K562 (cell line): Measurements from ENCODE around the gene TMC2. TPM values are rescaled to one million over a fixed set of nuclear protein-coding genes. Genes with fewer than 3 reads are reported as not detected.

Source experiments
- ATAC-seq: fragments of 200-7000 bp; cut with Tn5 transposase; 3 replicates; pipeline ENCODE4 v1.9.1; 2020; ENCODE audit warnings: moderate library complexity
- BruUV-seq: library from RNA; stranded (reverse); fragments of 400-500 nt; replicated peaks from 2 replicates; lab custom pipeline; 2021; lab: Mats Ljungman, UMichigan
- CTCF ChIA-PET: fragments of 300-600 bp; formaldehyde crosslinking; extraction: SDS; loops from one replicate; lab custom pipeline; 2021; ENCODE audit warnings: low intra/inter-chr PET ratio; lab: Yijun Ruan, JAX
- POLR2A ChIA-PET: fragments of 300-600, 350-650 bp; sonication (Branson Sonifier 250); formaldehyde crosslinking; extraction: SDS; loops from one replicate; lab custom pipeline; 2021; ENCODE audit warnings: antibody characterized with exemption, inconsistent platforms; lab: Yijun Ruan, JAX
- DNase-seq, 4 experiments: peaks; one replicate each; pipeline versions ENCODE4 v3.0.0 to v3.0.0-alpha.2; 2011 to 2018; ENCODE audit warnings: low spot score in 3 of 4, mixed read lengths in 3 of 4; ENCODE audit errors: extremely low read depth in 1 of 4
- FAIRE-seq: peaks from 2 replicates; lab custom pipeline; 2011; peaks lifted over from hg19 to GRCh38; lab: Jason Lieb, UNC
- H2AFZ ChIP-seq: 2 replicates; pipeline ENCODE4 v1.6.0; 2011; ENCODE audit warnings: low read depth, low read length, control low read depth, inconsistent platforms
- H3K27ac ChIP-seq: fragments of 200-600 bp; 3 replicates; pipeline ENCODE4 v1.8.0; 2011; ENCODE audit warnings: low read depth, mild to moderate bottlenecking, control low read depth, inconsistent platforms, low read length, moderate library complexity, mixed read lengths; ENCODE audit errors: extremely low read depth
- H3K27me3 ChIP-seq, 2 experiments: fragments of 300-600 bp in 1 of 2; 2 replicates in 1 of 2; 3 replicates in 1 of 2; pipeline versions ENCODE4 v1.6.0 to v1.8.0; 2011; ENCODE audit warnings: inconsistent platforms in 2 of 2, low read length in 2 of 2, mild to moderate bottlenecking in 1 of 2, mixed read lengths in 1 of 2, moderate library complexity in 1 of 2; ENCODE audit not compliant: control insufficient read depth in 2 of 2, insufficient read depth in 2 of 2
- H3K36me3 ChIP-seq: fragments of 300-600 bp; 3 replicates; pipeline ENCODE4 v1.8.0; 2011; ENCODE audit warnings: mild to moderate bottlenecking, low read length, inconsistent platforms; ENCODE audit not compliant: control insufficient read depth, insufficient read depth
- H3K4me1 ChIP-seq, 2 experiments: fragments of 200-600 bp in 1 of 2; replicated peaks in 1 of 2; 2 replicates in 1 of 2; 3 replicates in 1 of 2; pipeline versions ENCODE4 v1.5.1 to v1.8.0; 2011; ENCODE audit warnings: inconsistent platforms in 2 of 2, low read length in 2 of 2, mild to moderate bottlenecking in 1 of 2, mixed read lengths in 1 of 2, moderate library complexity in 1 of 2; ENCODE audit not compliant: control insufficient read depth in 2 of 2, insufficient read depth in 2 of 2
- H3K4me2 ChIP-seq: 2 replicates; pipeline ENCODE4 v1.6.1; 2011; ENCODE audit warnings: low read length, control low read depth, inconsistent platforms, mixed read lengths; ENCODE audit not compliant: insufficient read depth
- H3K4me3 ChIP-seq: fragments of 200-600 bp; sonication (generic), shearing (Covaris generic); 2 replicates; pipeline ENCODE4 v1.5.1; 2016; ENCODE audit warnings: control low read depth, inconsistent platforms
- H3K79me2 ChIP-seq: fragments of 200-600 bp; 3 replicates; pipeline ENCODE4 v1.8.0; 2011; ENCODE audit warnings: low read length, inconsistent platforms; ENCODE audit not compliant: control insufficient read depth, insufficient read depth
- H3K9ac ChIP-seq, 2 experiments: 2 replicates each; pipeline versions ENCODE4 v1.6.0 to v1.6.1; 2011; ENCODE audit warnings: low read depth in 2 of 2, low read length in 2 of 2, control low read depth in 1 of 2, inconsistent platforms in 1 of 2, mild to moderate bottlenecking in 1 of 2, mixed read lengths in 1 of 2; ENCODE audit not compliant: insufficient read depth in 1 of 2
- H3K9me1 ChIP-seq: one replicate; pipeline ENCODE4 v1.6.0; 2011; ENCODE audit warnings: inconsistent platforms, mild to moderate bottlenecking, low read length, moderate library complexity; ENCODE audit not compliant: control insufficient read depth, insufficient read depth
- H3K9me3 ChIP-seq: replicated peaks from 2 replicates; pipeline ENCODE4 v1.5.1; 2011; ENCODE audit warnings: low read depth, low read length, inconsistent platforms; ENCODE audit not compliant: control insufficient read depth, insufficient read depth
- H4K20me1 ChIP-seq: replicated peaks from 2 replicates; pipeline ENCODE4 v1.6.1; 2011; ENCODE audit warnings: low read length, inconsistent platforms, mixed read lengths; ENCODE audit not compliant: control insufficient read depth, insufficient read depth
- E2F5 ChIP-seq: sonication (generic); formaldehyde crosslinking; IDR thresholded peaks from 2 replicates; pipeline ENCODE4 v1.8.0; 2022; ENCODE audit warnings: mild to moderate bottlenecking, missing genetic modification reagents
- ELF1 ChIP-seq: fragments of 200-800 bp; sonication (Bioruptor generic); IDR thresholded peaks from 2 replicates; pipeline ENCODE4 v1.6.1; 2016; ENCODE audit warnings: missing genetic modification characterization, missing compliant biosample characterization
- KLF1 ChIP-seq: fragments of 450-650 bp; IDR thresholded peaks from 2 replicates; pipeline ENCODE4 v1.6.1; 2016; ENCODE audit warnings: missing genetic modification characterization, missing compliant biosample characterization
- MED1 ChIP-seq: sonication (generic); formaldehyde crosslinking; IDR thresholded peaks from 2 replicates; pipeline ENCODE4 v1.8.1; 2023; ENCODE audit warnings: missing genetic modification reagents, borderline replicate concordance
- NFE2 ChIP-seq: IDR thresholded peaks from 2 replicates; pipeline ENCODE4 v1.6.1; 2014; ENCODE audit warnings: antibody characterized with exemption, low read depth
- PBX2 ChIP-seq, 2 experiments: IDR thresholded peaks in 1 of 2; conservative IDR thresholded peaks in 1 of 2; 2 replicates each; pipeline ENCODE4 v1.6.1; 2016; ENCODE audit warnings: low read depth in 2 of 2, mild to moderate bottlenecking in 1 of 2, missing compliant biosample characterization in 1 of 2, missing genetic modification characterization in 1 of 2, moderate library complexity in 1 of 2
- POU5F1 ChIP-seq: fragments of 150-350 bp; IDR thresholded peaks from 2 replicates; pipeline ENCODE4 v1.6.1; 2014; ENCODE audit warnings: borderline replicate concordance, low read length, low read depth, mild to moderate bottlenecking; ENCODE audit not compliant: partially characterized antibody
- TSHZ1 ChIP-seq: fragments of 250-450 bp; sonication (Bioruptor Pico); IDR thresholded peaks from 2 replicates; pipeline ENCODE4 v1.4.0; 2020; ENCODE audit warnings: mild to moderate bottlenecking, moderate library complexity
- ZNF41 ChIP-seq: fragments of 250-450 bp; sonication (Bioruptor Pico); conservative IDR thresholded peaks from 2 replicates; pipeline ENCODE4 v1.4.0; 2020; ENCODE audit warnings: mild to moderate bottlenecking
- WGBS: fragments of 100-300 bp; shearing (Covaris generic); methylation state at CpG from one replicate; pipeline ENCODE4 v1.1.6; 2016; ENCODE audit warnings: low coverage, mixed read lengths; ENCODE audit not compliant: insufficient coverage; ENCODE audit errors: missing lambda C conversion rate; 5-methylcytosine and 5-hydroxymethylcytosine counted together
- in situ Hi-C: fragments of 300-500 bp; cut with MboI; formaldehyde crosslinking; loops from 4 replicates; pipeline ENCODE4 v1.15.0; 2018; ENCODE audit warnings: inconsistent platforms, mixed read lengths
- intact Hi-C: fragments of 100-400 bp; cut with micrococcal nuclease; formaldehyde crosslinking; loops from 2 replicates; pipeline ENCODE4 v1.14.2; 2022
- polyA plus RNA-seq, 8 experiments: library from polyadenylated mRNA; depleted of rRNA in 4 of 8; stranded (reverse) in 5 of 8; unstranded in 3 of 8; fragments of >200 nt; fragmentation: Nextera tagmentation in 2 of 8; fragmentation: Illumina TruSeq in 1 of 8; extraction: Ambion mirVana in 2 of 8; extraction: Trizol in 1 of 8; gene quantifications; 2 replicates each; pipeline versions ENCODE4 v1.2.1 to v1.2.3, GENCODE V29; 2011 to 2014; ENCODE audit warnings: inconsistent platforms in 1 of 8, missing spikeins in 1 of 8
- total RNA-seq, 7 experiments: library from RNA; depleted of rRNA in 6 of 7; stranded (reverse); fragments of >200 nt in 6 of 7; fragmentation: Illumina TruSeq in 2 of 7; extraction: Trizol in 2 of 7; gene quantifications; 2 replicates each; pipeline versions ENCODE4 v1.2.1 to v1.2.3, GENCODE V29; 2011 to 2021; ENCODE audit warnings: low replicate concordance in 1 of 7

TMC2 gene
- total and polyA plus RNA-seq, 9 of the 15 experiments (the other 6 are each of a cell fraction or from before 2014, with no cell fraction given), result not detected

GRCh38 chr20:2533118-2533517 lies 3.3 kb upstream of the TMC2 start:
- BruUV-seq, result no TSS peak
- CTCF ChIA-PET, result no interaction called here
- Histone ChIP-seq H3K4me3 (no peak overlapping the region), H3K9me1 (no peaks in the 10 kb centered on the region), H3K9ac (no peak overlapping the region), H3K27ac (no peak overlapping the region), H3K27me3 (peaks cover 8 to 21% of the 10 kb centered on the region in 2 experiments; a peak in 3 of 5 replicates), H4K20me1 (no peaks in the 10 kb centered on the region), H3K79me2 (no peaks in the 10 kb centered on the region), H2AFZ (no peak overlapping the region), H3K9me3 (no peaks in the 10 kb centered on the region), H3K4me1 (peaks cover 8 to 10% of the 10 kb centered on the region in 2 experiments; a peak in 4 of 5 replicates), H3K4me2 (no peak overlapping the region), H3K36me3 (no peaks in the 10 kb centered on the region)
- ATAC-seq, result no peak
- WGBS, result 38% methylated on average over 8 of the region's 8 CpGs
- FAIRE-seq, result no peak
- DNase-seq, result no peak
- POLR2A ChIA-PET, result no interaction called here
- in situ Hi-C loops, result no loop called here
- intact Hi-C loops, result no loop called here
- TF ChIP-seq POU5F1 (no peak), PBX2 (CRISPR knock-in tag; IDR thresholded peaks at IDR 0.05; ENCODE audit: low read depth) (no peak), PBX2 (tag; conservative IDR thresholded peaks at IDR 0.05; ENCODE audit: low read depth) (no peak), TSHZ1 (CRISPR knock-in tag) (no peak), ZNF41 (no peak), MED1 (CRISPR knock-in tag) (no peak), NFE2 (no peak), ELF1 (no peak), E2F5 (CRISPR knock-in tag) (no peak), KLF1 (tag) (no peak)
